ENCODE data around the gene SUGP1.

- TF ChIP-seq EP300 (conservative IDR thresholded peaks at IDR 0.05; ENCODE audit: poor library complexity, severe bottlenecking) = no peak
- no peak for TF ChIP-seq EZH2 (IDR thresholded peaks at IDR 0.05; ENCODE audit: borderline replicate concordance, insufficient read depth, low read length, poor library complexity, severe bottlenecking)
- no peak for TF ChIP-seq CTCF (IDR thresholded peaks at IDR 0.05; ENCODE audit: poor library complexity, severe bottlenecking)
Measured at GRCh38 chr19:19267305-19267704, 53.0 kb downstream of the SUGP1 start.

Measured in neural cell (in vitro differentiated cells).